Measurements from ENCODE around the gene IQCE.
"Not testable (repeated sequence)": the region's sequence is repeated elsewhere in the genome, so short reads cannot be mapped to it uniquely, and the experiment has no call there.

IQCE gene

GRCh38 chr7:2532199-2532772, 26.5 kb upstream of the IQCE start:
- not testable (repeated sequence) for DNase-seq (ENCODE audit: low read depth in 2 of 2)

GRCh38 chr7:2532816-2533215, 26.0 kb upstream of the IQCE start:
- not testable (repeated sequence) for DNase-seq (ENCODE audit: low read depth in 2 of 2)

- DNase-seq (ENCODE audit: low read depth in 2 of 2): not testable (repeated sequence)
Observed at GRCh38 chr7:2533566-2533965, 25.2 kb upstream of the IQCE start.

GRCh38 chr7:2534214-2534613, 24.6 kb upstream of the IQCE start:
- not testable (repeated sequence) for DNase-seq (ENCODE audit: low read depth in 2 of 2)

DNA sequence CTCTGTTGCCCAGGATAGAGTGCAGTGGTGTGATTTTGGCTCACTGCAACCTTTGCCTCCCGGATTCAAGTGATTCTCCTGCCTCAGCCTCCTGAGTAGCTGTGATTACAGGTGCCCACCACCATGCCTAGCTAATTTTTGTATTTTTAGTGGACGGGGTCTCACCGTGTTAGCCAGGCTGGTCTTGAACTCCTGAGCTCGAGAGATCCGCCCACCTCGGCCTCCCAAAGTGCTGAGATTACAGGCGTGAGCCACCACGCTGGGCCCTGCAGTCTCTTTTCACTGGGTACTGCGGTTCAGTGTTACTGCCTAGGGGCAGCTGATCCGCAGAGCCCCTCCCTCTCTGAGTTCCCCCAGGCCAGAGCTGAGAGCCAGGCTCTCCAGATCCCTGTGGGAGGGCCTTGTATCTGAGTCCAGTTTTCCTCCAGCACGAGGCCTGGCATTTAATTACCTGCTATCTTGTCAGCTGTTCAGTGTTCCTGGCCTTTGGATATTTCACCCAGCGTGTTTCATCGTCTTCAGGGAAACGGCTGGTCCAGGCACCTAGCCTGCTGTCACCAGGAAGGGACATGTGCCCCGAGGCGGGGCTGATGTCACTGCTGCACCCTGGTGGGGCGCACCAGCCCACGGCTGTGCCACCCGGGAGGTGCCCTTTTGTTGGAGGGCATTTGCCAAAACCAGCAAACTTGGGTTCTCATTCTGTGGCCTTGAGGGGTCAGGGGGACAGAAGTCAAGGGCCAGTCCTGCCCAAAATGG, 22.7 kb upstream of the IQCE start:
- not testable (repeated sequence) for DNase-seq (ENCODE audit: low read depth in 2 of 2)

- no peak for DNase-seq (ENCODE audit: low read depth in 2 of 2)
Observed at GRCh38 chr7:2537981-2538851, 20.6 kb upstream of the IQCE start.

DNA sequence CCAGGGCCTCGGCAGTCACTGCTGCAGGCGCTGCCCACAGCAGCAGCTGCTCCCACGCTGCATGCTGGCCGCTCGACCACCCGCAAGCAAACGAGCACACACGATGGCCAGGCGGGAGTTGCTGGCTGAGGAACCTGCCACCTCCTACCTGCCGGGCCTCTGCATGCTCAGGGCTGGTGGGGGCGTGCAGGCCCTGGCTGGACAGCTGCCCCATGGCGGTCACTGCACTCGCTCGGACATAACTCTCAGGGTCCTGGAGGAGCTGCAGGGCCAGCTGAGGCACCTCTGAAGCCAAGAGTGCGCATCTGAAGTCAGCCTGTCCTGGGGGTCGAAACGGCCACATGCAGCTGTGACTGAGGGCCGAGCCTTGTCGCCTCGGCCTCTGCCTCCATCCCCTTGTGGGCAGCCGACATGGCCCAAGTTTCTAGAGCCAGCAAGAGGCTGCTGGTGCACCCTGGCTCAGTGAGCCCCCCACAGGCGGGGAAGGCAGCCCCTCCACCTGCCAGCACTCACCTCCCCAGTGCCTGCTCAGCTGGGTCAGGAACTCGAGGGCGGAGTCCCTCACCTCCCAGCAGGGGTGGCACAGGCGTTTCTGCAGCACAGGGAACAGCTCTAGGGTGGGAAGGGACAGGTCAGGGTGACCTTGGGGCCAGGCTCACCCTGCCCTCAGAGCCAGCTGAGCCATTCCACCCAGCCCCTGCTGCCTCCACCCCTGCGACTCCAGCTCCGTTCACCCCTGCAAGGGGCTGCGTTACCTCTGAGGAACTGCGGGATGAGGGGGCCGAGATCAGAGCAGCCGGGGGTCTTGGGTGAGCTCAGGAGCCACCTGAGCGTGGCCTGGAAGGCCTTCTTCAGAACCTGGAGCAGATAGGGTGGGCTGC, 19.5 kb upstream of the IQCE start:
- no peak for DNase-seq (ENCODE audit: low read depth in 2 of 2)

- no peak for DNase-seq (ENCODE audit: low read depth in 2 of 2)
Observed at GRCh38 chr7:2540133-2540532, 18.6 kb upstream of the IQCE start.

DNA sequence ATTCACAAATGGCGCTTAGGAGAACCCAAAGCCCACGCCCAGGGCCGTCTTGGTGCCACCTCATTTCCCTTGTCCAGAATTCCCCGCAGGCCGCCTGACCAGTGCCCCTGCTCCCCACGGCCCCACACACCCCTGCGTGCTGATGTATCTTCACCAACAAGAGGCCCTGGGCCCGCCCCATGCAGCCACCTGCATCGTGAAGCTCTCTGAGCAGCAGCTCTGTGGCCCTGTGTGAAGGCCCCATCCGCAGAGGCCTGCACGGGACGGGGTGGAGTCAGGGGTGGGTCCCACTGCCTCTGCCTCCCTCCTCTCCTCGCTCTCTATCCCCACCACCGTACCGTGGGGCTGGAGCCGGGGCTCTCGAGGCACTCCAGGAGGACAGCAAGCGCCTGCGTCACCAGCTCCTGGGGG, 18.1 kb upstream of the IQCE start:
- no peak for DNase-seq (ENCODE audit: low read depth in 2 of 2)

DNA sequence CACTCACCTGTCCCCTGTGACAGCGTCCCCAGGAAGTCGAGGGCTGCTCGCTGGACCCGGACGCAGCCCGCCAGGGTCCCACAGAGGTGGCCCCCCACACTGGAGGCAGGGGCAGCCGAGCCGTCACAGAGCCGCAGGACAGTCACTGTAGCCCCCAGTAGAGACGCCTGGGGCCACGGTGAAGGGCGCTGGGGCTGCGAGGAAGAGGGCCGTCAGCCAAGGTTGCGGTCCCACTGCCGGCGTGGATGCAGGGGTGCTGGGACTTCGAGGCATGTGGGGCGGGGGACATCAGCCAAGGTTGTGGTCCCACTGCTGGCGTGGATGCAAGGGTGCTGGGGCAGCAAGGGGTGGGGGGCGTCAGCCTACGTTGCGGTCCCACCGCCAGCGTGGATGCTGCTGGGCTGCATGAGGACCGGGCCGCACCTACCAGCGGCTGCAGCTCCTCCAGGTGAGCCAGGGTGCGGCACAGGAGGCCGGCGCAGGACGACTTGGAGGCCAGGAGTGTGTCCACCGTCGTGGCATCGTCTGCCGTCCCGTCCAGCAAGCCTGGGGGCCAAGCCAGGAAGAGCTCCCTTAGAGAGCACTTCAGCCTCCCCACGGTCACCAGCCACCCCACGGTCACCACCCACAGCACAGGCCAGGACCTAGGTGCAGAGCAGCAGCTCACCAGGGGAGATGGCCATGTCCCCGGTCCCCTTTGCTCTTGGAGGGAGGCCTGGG, 17.3 kb upstream of the IQCE start:
- DNase-seq (ENCODE audit: low read depth in 2 of 2): no peak

GRCh38 chr7:2542011-2542915, 16.5 kb upstream of the IQCE start:
- DNase-seq (ENCODE audit: low read depth in 2 of 2): no peak

GRCh38 chr7:2542916-2543871, 15.6 kb upstream of the IQCE start:
- no peak for DNase-seq (ENCODE audit: low read depth in 2 of 2)

GRCh38 chr7:2544541-2545188, 14.1 kb upstream of the IQCE start:
- no peak for DNase-seq (ENCODE audit: low read depth in 2 of 2)

DNA sequence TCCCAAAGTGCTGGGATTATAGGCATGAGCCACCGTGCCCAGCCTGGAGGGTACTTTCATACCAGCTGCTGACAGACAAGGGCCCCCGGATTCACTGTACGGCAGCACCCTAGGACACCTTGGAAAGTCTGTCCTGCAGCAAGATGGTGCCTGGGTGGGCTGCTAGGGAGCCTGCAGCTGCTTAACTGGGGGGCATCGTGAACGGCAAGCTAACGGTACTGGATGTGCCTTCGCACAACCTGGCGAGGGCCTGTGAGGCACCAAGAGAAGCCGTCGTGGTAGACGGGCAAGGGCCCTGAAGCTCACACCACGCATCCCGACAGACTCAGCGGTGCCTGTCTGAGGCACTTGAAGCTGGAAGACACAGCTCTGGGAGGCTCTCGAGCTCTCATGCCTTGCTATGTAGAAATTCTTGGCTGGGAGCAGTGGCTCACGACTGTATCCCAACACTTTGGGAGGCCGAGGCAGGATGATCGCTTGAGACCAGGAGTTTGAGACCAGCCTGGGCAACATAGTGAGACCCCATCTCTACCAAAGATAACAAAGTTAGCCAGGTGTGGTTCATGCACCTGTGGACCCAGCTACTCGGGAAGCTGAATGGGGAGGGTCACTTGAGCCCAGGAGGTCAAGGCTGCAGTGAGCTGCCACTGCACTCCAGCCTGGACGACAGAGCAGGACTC, 12.9 kb upstream of the IQCE start:
- no peak for DNase-seq (ENCODE audit: low read depth in 2 of 2)

GRCh38 chr7:2546776-2547586, 11.8 kb upstream of the IQCE start:
- DNase-seq (ENCODE audit: low read depth in 2 of 2): no peak

GRCh38 chr7:2551418-2551817, 7.4 kb upstream of the IQCE start:
- no peak for DNase-seq (ENCODE audit: low read depth in 2 of 2)

GRCh38 chr7:2553108-2553507, 5.7 kb upstream of the IQCE start:
- no peak for DNase-seq (ENCODE audit: low read depth in 2 of 2)

Data from stimulated activated CD8-positive, alpha-beta memory T cell treated with anti-CD3 and anti-CD28 coated beads, Interleukin-15, amount 100 ng/mL, for 4 hours (primary cell).